ENCODE data around the gene LONP2. TPM values are rescaled to one million over a fixed set of nuclear protein-coding genes. Genes with fewer than 3 reads are reported as not detected.
A peak's percentile ranks its signal among the peaks of the same experiment; 100 is the strongest.

Gene LONP2
- total RNA-seq, 2 donors from 2014 or later = 44.2 to 59.1 TPM

GRCh38 chr16:48280546-48280945, 36.4 kb downstream of the LONP2 start:
- WGBS, 2 donors = 45 to 49% methylated on average over 2 of the region's 2 CpGs
- no peaks in the 10 kb centered on the region for H3K27me3 ChIP-seq
- DNase-seq (no peak), ATAC-seq (no peak)
- no peaks in the 10 kb centered on the region for H3K9me3 ChIP-seq
- peaks cover 41% of the 10 kb centered on the region for H3K4me1 ChIP-seq
- no peaks in the 10 kb centered on the region for H3K36me3 ChIP-seq (replicated peaks in 1 of 2; ENCODE audit: insufficient read depth in 1 of 2, low read depth in 2 of 2)
- no peak overlapping the region for H3K27ac ChIP-seq
- no peak overlapping the region for H3K4me3 ChIP-seq
- TF ChIP-seq POLR2A (IDR thresholded peaks at IDR 0.05) = no peak
- TF ChIP-seq, protein P1, sequence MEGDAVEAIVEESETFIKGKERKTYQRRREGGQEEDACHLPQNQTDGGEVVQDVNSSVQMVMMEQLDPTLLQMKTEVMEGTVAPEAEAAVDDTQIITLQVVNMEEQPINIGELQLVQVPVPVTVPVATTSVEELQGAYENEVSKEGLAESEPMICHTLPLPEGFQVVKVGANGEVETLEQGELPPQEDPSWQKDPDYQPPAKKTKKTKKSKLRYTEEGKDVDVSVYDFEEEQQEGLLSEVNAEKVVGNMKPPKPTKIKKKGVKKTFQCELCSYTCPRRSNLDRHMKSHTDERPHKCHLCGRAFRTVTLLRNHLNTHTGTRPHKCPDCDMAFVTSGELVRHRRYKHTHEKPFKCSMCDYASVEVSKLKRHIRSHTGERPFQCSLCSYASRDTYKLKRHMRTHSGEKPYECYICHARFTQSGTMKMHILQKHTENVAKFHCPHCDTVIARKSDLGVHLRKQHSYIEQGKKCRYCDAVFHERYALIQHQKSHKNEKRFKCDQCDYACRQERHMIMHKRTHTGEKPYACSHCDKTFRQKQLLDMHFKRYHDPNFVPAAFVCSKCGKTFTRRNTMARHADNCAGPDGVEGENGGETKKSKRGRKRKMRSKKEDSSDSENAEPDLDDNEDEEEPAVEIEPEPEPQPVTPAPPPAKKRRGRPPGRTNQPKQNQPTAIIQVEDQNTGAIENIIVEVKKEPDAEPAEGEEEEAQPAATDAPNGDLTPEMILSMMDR (IDR thresholded peaks at IDR 0.05) = no peak
- intact Hi-C loops (cut with DNase I) = no loop called here

- 66 to 78% methylated on average over 2 of the region's 2 CpGs for WGBS, 2 donors
- Histone ChIP-seq H3K4me3 (no peak overlapping the region), H3K27ac (no peak overlapping the region), H3K4me1 (peaks cover 27% of the 10 kb centered on the region), H3K9me3 (peaks cover 0 to 4% (median 0%) of the 10 kb centered on the region in 3 donors), H3K36me3 (replicated peaks in 1 of 2; ENCODE audit: insufficient read depth in 1 of 2, low read depth in 2 of 2) (peaks cover 0 to 4% of the 10 kb centered on the region in 2 donors), H3K27me3 (no peaks in the 10 kb centered on the region)
- no peak for TF ChIP-seq POLR2A (IDR thresholded peaks at IDR 0.05)
- TF ChIP-seq, protein P1 (IDR thresholded peaks at IDR 0.05) = no peak
- intact Hi-C loops (cut with DNase I) = no loop called here
- DNase-seq (no peak), ATAC-seq (no peak)
These were observed 38.6 kb downstream of the LONP2 start for GRCh38 chr16:48282636-48283263.

DNA sequence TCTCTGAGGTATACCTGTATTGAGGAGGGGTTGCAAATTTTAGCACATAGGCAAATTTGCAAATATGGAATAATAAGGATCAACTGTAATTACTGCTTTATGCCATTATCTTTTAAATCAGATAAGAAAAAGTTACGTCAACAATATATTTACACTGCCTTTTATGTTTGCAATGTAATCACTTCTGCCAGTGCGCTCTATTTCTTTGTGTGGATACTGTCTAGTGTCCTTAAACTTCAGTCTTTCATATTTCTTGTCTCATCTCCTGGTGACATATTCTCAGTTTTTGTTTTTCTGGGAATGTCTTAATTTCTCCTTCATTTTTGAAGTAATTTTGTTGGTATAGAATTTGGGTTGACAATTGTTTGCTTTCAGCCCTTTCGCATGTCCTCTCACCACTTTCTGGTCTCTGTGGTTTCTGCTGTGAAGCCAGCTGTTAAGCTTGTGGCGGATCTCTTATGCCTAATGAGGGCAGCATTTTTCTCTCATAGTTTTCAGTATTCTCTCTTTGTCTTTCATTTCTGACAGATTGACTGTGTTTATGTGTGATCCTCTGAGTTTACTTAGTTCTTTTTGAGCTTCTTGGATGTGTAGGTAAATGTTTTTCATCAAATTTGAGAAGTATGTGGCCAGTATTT, 40.8 kb downstream of the LONP2 start:
- peaks cover 0 to 4% (median 0%) of the 10 kb centered on the region in 3 donors for H3K9me3 ChIP-seq
- peaks cover 19% of the 10 kb centered on the region for H3K4me1 ChIP-seq
- H3K27ac ChIP-seq = peak overlapping the region in 1 of 4 donors; percentile 25
- ATAC-seq = no peak
- TF ChIP-seq POLR2A (IDR thresholded peaks at IDR 0.05) = no peak
- TF ChIP-seq, protein P1 (IDR thresholded peaks at IDR 0.05) = no peak
- WGBS, 2 donors = 48 to 67% methylated on average over 4 of the region's 4 CpGs
- H3K36me3 ChIP-seq (replicated peaks in 1 of 2; ENCODE audit: insufficient read depth in 1 of 2, low read depth in 2 of 2) = peaks cover 0 to 4% of the 10 kb centered on the region in 2 donors
- intact Hi-C loops (cut with DNase I) = no loop called here
- DNase-seq = no peak
- no peaks in the 10 kb centered on the region for H3K27me3 ChIP-seq
- no peak overlapping the region for H3K4me3 ChIP-seq

DNA sequence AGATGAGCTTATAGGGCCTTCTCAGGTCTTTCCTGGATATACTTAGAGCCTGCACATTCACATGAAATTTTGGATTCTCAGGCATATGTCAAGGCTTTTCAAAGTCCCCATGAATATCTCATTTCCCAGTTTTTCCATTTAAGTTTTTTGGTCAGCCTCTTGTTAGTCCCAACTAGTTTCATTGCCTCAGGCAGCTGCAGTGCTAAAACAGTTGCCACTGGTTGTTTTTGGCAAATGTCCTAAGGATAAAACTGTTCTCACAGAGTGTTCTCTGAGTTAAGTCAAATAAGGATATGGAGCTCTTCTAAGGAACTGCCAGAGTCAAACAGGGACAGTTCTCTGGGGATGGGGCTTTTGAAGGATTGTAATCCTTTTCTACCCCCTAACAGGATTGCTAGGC, 43.1 kb downstream of the LONP2 start:
- ATAC-seq = peak; percentile 27
- H3K4me1 ChIP-seq = peaks cover 24% of the 10 kb centered on the region

More for the DNA sequence above, 43.1 kb downstream of the LONP2 start:
- peaks cover 0 to 9% of the 10 kb centered on the region in 2 donors for H3K36me3 ChIP-seq (replicated peaks in 1 of 2; ENCODE audit: insufficient read depth in 1 of 2, low read depth in 2 of 2)
- no peak for TF ChIP-seq POLR2A (IDR thresholded peaks at IDR 0.05)
- TF ChIP-seq, protein P1 (IDR thresholded peaks at IDR 0.05) = no peak
- H3K9me3 ChIP-seq = peaks cover 0 to 4% (median 0%) of the 10 kb centered on the region in 3 donors
- DNase-seq = no peak
- no peaks in the 10 kb centered on the region for H3K27me3 ChIP-seq
- no peak overlapping the region for H3K27ac ChIP-seq
- no peak overlapping the region for H3K4me3 ChIP-seq
- intact Hi-C loops (cut with DNase I) = no loop called here

All from body of pancreas (tissue), 4 donors.